ENCODE data around the gene NBAS. TPM values are rescaled to one million over a fixed set of nuclear protein-coding genes. Genes with fewer than 3 reads are reported as not detected.
A peak's percentile ranks its signal among the peaks of the same experiment; 100 is the strongest.
"Not testable (repeated sequence)": the region's sequence is repeated elsewhere in the genome, so short reads cannot be mapped to it uniquely, and the experiment has no call there.

Gene NBAS
- total and polyA plus RNA-seq, 4 donors = 55.6 to 105 (median 73.0) TPM

GRCh38 chr2:15517793-15518192, 43.3 kb downstream of the NBAS start:
- H3K27me3 ChIP-seq (ENCODE audit: control insufficient read depth, insufficient read depth, low read length) = no peaks in the 10 kb centered on the region
- DNase-seq (ENCODE audit: low read depth in 4 of 6, low spot score in 6 of 6) = no peak
- H3K36me3 ChIP-seq (ENCODE audit: control insufficient read depth, insufficient read depth, low read length) = no peaks in the 10 kb centered on the region
- no CpG with 5 or more reads among the region's 2 CpGs for WGBS (ENCODE audit: insufficient coverage)
- H3K9me3 ChIP-seq (ENCODE audit: control insufficient read depth, insufficient read depth, low read length) = no peaks in the 10 kb centered on the region
- no peak overlapping the region for H3K4me3 ChIP-seq (ENCODE audit: low read depth, low read length)
- H3K4me1 ChIP-seq (ENCODE audit: control insufficient read depth, insufficient read depth, low read length) = no peaks in the 10 kb centered on the region
- H3K27ac ChIP-seq (ENCODE audit: low read depth, low read length) = no peak overlapping the region

DNA sequence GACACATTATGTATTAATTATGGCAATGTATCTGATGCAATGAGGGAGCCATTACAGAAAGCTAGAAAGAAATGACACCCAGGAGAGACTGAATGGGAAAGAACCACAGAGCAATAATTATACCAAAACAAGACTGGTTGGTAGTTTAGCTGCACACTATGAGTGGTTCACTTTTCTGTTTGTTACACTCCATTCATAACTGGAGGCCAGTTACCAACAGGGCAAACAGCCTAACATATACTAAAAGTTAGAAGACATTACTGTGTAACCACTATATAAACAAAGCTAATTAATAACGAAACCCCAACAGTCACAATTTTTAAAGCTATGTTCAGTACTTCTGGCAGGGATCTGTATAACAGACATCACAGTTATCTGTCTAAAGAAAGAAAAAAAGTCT, 49.4 kb downstream of the NBAS start:
- no peaks in the 10 kb centered on the region for H3K36me3 ChIP-seq (ENCODE audit: control insufficient read depth, insufficient read depth, low read length)
- no CpG with 5 or more reads among the region's 1 CpG for WGBS (ENCODE audit: insufficient coverage)
- peak in 1 of 6 donors; percentile 85 for DNase-seq (ENCODE audit: low read depth in 4 of 6, low spot score in 6 of 6)

GRCh38 chr2:15510552-15510951, 50.6 kb downstream of the NBAS start:
- Histone ChIP-seq H3K4me3 (ENCODE audit: low read depth, low read length) (no peak overlapping the region), H3K9me3 (ENCODE audit: control insufficient read depth, insufficient read depth, low read length) (no peaks in the 10 kb centered on the region), H3K27me3 (ENCODE audit: control insufficient read depth, insufficient read depth, low read length) (no peaks in the 10 kb centered on the region), H3K27ac (ENCODE audit: low read depth, low read length) (no peak overlapping the region), H3K4me1 (ENCODE audit: control insufficient read depth, insufficient read depth, low read length) (no peaks in the 10 kb centered on the region), H3K36me3 (ENCODE audit: control insufficient read depth, insufficient read depth, low read length) (no peaks in the 10 kb centered on the region)
- DNase-seq (ENCODE audit: low read depth in 4 of 6, low spot score in 6 of 6) = no peak
- no CpG with 5 or more reads among the region's 1 CpG for WGBS (ENCODE audit: insufficient coverage)

More for the DNA sequence above, 49.4 kb downstream of the NBAS start:
- H3K4me3 ChIP-seq (ENCODE audit: low read depth, low read length) = no peak overlapping the region
- no peak overlapping the region for H3K27ac ChIP-seq (ENCODE audit: low read depth, low read length)
- H3K9me3 ChIP-seq (ENCODE audit: control insufficient read depth, insufficient read depth, low read length) = no peaks in the 10 kb centered on the region
- no peaks in the 10 kb centered on the region for H3K27me3 ChIP-seq (ENCODE audit: control insufficient read depth, insufficient read depth, low read length)
- H3K4me1 ChIP-seq (ENCODE audit: control insufficient read depth, insufficient read depth, low read length) = no peaks in the 10 kb centered on the region

GRCh38 chr2:15510131-15510530, 51.0 kb downstream of the NBAS start:
- no peaks in the 10 kb centered on the region for H3K9me3 ChIP-seq (ENCODE audit: control insufficient read depth, insufficient read depth, low read length)
- H3K27me3 ChIP-seq (ENCODE audit: control insufficient read depth, insufficient read depth, low read length) = no peaks in the 10 kb centered on the region
- H3K4me1 ChIP-seq (ENCODE audit: control insufficient read depth, insufficient read depth, low read length) = no peaks in the 10 kb centered on the region
- H3K4me3 ChIP-seq (ENCODE audit: low read depth, low read length) = no peak overlapping the region
- H3K36me3 ChIP-seq (ENCODE audit: control insufficient read depth, insufficient read depth, low read length) = no peaks in the 10 kb centered on the region
- no peak for DNase-seq (ENCODE audit: low read depth in 4 of 6, low spot score in 6 of 6)
- no peak overlapping the region for H3K27ac ChIP-seq (ENCODE audit: low read depth, low read length)
- WGBS (ENCODE audit: insufficient coverage) = 80% methylated on average over 1 of the region's 3 CpGs

- Histone ChIP-seq H3K4me3 (ENCODE audit: low read depth, low read length) (no peak overlapping the region), H3K4me1 (ENCODE audit: control insufficient read depth, insufficient read depth, low read length) (no peaks in the 10 kb centered on the region), H3K27me3 (ENCODE audit: control insufficient read depth, insufficient read depth, low read length) (no peaks in the 10 kb centered on the region), H3K27ac (ENCODE audit: low read depth, low read length) (no peak overlapping the region), H3K36me3 (ENCODE audit: control insufficient read depth, insufficient read depth, low read length) (no peaks in the 10 kb centered on the region), H3K9me3 (ENCODE audit: control insufficient read depth, insufficient read depth, low read length) (no peaks in the 10 kb centered on the region)
- DNase-seq (ENCODE audit: low read depth in 4 of 6, low spot score in 6 of 6) = no peak
- no CpG with 5 or more reads among the region's 3 CpGs for WGBS (ENCODE audit: insufficient coverage)
These were observed 53.4 kb downstream of the NBAS start for GRCh38 chr2:15507697-15508096.

GRCh38 chr2:15507061-15507460, 54.1 kb downstream of the NBAS start:
- WGBS (ENCODE audit: insufficient coverage) = no CpG with 5 or more reads among the region's 1 CpG
- Histone ChIP-seq H3K36me3 (ENCODE audit: control insufficient read depth, insufficient read depth, low read length) (no peaks in the 10 kb centered on the region), H3K9me3 (ENCODE audit: control insufficient read depth, insufficient read depth, low read length) (no peaks in the 10 kb centered on the region)

DNA sequence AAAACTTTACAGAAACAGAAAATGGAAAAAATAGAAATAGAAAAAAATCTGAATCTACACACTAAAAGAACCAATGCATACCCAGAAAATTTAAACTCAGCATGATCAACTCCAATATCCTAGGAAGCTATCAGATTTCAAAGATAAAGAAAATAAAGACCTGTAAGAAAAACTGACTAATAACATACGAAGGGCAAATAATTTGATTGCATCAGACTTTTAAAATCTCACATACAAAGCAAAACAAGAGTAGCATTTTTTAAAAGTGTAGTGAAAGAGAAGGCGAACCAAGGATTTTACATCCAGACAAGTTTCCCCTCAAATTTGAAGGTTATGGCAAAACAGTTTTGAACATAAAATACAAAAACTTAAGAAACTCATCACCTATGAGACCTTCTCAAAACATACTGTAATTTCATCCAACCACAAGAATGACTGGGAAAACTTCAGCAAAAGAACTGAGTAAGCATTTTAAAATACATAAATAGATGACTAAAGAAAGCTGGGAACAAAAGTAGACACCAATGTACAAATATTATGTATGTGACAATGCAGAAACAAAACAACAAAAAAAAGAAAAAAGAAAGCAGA, 54.8 kb downstream of the NBAS start:
- DNase-seq (ENCODE audit: low read depth in 4 of 6, low spot score in 6 of 6) = no peak
- Histone ChIP-seq H3K9me3 (ENCODE audit: control insufficient read depth, insufficient read depth, low read length) (no peaks in the 10 kb centered on the region), H3K4me3 (ENCODE audit: low read depth, low read length) (no peak overlapping the region), H3K36me3 (ENCODE audit: control insufficient read depth, insufficient read depth, low read length) (no peaks in the 10 kb centered on the region), H3K27me3 (ENCODE audit: control insufficient read depth, insufficient read depth, low read length) (no peaks in the 10 kb centered on the region), H3K4me1 (ENCODE audit: control insufficient read depth, insufficient read depth, low read length) (no peaks in the 10 kb centered on the region), H3K27ac (ENCODE audit: low read depth, low read length) (no peak overlapping the region)
- no CpG with 5 or more reads among the region's 2 CpGs for WGBS (ENCODE audit: insufficient coverage)

More at GRCh38 chr2:15507061-15507460, 54.1 kb downstream of the NBAS start:
- Histone ChIP-seq H3K27me3 (ENCODE audit: control insufficient read depth, insufficient read depth, low read length) (no peaks in the 10 kb centered on the region), H3K4me3 (ENCODE audit: low read depth, low read length) (no peak overlapping the region), H3K4me1 (ENCODE audit: control insufficient read depth, insufficient read depth, low read length) (no peaks in the 10 kb centered on the region), H3K27ac (ENCODE audit: low read depth, low read length) (no peak overlapping the region)
- no peak for DNase-seq (ENCODE audit: low read depth in 4 of 6, low spot score in 6 of 6)

- no CpG with 5 or more reads among the region's 3 CpGs for WGBS (ENCODE audit: insufficient coverage)
- Histone ChIP-seq H3K36me3 (ENCODE audit: control insufficient read depth, insufficient read depth, low read length) (no peaks in the 10 kb centered on the region), H3K4me3 (ENCODE audit: low read depth, low read length) (no peak overlapping the region), H3K9me3 (ENCODE audit: control insufficient read depth, insufficient read depth, low read length) (no peaks in the 10 kb centered on the region), H3K27me3 (ENCODE audit: control insufficient read depth, insufficient read depth, low read length) (no peaks in the 10 kb centered on the region), H3K27ac (ENCODE audit: low read depth, low read length) (no peak overlapping the region), H3K4me1 (ENCODE audit: control insufficient read depth, insufficient read depth, low read length) (no peaks in the 10 kb centered on the region)
- DNase-seq (ENCODE audit: low read depth in 4 of 6, low spot score in 6 of 6) = no peak
These were observed 56.1 kb downstream of the NBAS start for GRCh38 chr2:15504882-15505663.

- not testable (repeated sequence) for H3K9me3 ChIP-seq (ENCODE audit: control insufficient read depth, insufficient read depth, low read length); H3K4me3 ChIP-seq (ENCODE audit: low read depth, low read length); DNase-seq (ENCODE audit: low read depth in 4 of 6, low spot score in 6 of 6); H3K27me3 ChIP-seq (ENCODE audit: control insufficient read depth, insufficient read depth, low read length); H3K27ac ChIP-seq (ENCODE audit: low read depth, low read length); H3K36me3 ChIP-seq (ENCODE audit: control insufficient read depth, insufficient read depth, low read length); H3K4me1 ChIP-seq (ENCODE audit: control insufficient read depth, insufficient read depth, low read length)
- no CpG with 5 or more reads among the region's 1 CpG for WGBS (ENCODE audit: insufficient coverage)
These were observed 61.9 kb downstream of the NBAS start for GRCh38 chr2:15499251-15499650.

- H3K9me3 ChIP-seq (ENCODE audit: control insufficient read depth, insufficient read depth, low read length) = no peaks in the 10 kb centered on the region
- whole genome bisulfite sequencing (ENCODE audit: insufficient coverage) = 100% methylated on average over 1 of the region's 6 CpGs
- peaks cover 2% of the 10 kb centered on the region for H3K36me3 ChIP-seq (ENCODE audit: control insufficient read depth, insufficient read depth, low read length)
- no peak overlapping the region for H3K27ac ChIP-seq (ENCODE audit: low read depth, low read length)
- H3K4me3 ChIP-seq (ENCODE audit: low read depth, low read length) = no peak overlapping the region
- no peaks in the 10 kb centered on the region for H3K27me3 ChIP-seq (ENCODE audit: control insufficient read depth, insufficient read depth, low read length)
- no peaks in the 10 kb centered on the region for H3K4me1 ChIP-seq (ENCODE audit: control insufficient read depth, insufficient read depth, low read length)
- DNase-seq (ENCODE audit: low read depth in 4 of 6, low spot score in 6 of 6) = no peak
These were observed 62.6 kb downstream of the NBAS start for GRCh38 chr2:15498554-15498953.
